ENCODE results near the gene LGALS9. TPM values are rescaled to one million over a fixed set of nuclear protein-coding genes. Genes with fewer than 3 reads are reported as not detected.
"Not testable (repeated sequence)": the region's sequence is repeated elsewhere in the genome, so short reads cannot be mapped to it uniquely, and the experiment has no call there.

Gene LGALS9
- total RNA-seq, 1 experiment from 2014 or later, result 3.0 TPM

GRCh38 chr17:27638415-27638914 lies 7.5 kb downstream of the LGALS9 start:
- H3K27me3 Mint-ChIP-seq (ENCODE audit: insufficient read depth, unreplicated experiment); BruUV-seq (replicated peaks); H3K36me3 Mint-ChIP-seq (ENCODE audit: insufficient read depth, unreplicated experiment); H3K27ac Mint-ChIP-seq (ENCODE audit: unreplicated experiment); H3K27me3 ChIP-seq (replicated peaks; ENCODE audit: control insufficient read depth, insufficient read depth, low read length); POLR2A ChIA-PET; H3K4me3 Mint-ChIP-seq (ENCODE audit: unreplicated experiment); H3K9me3 ChIP-seq; H3K4me3 ChIP-seq (ENCODE audit: low read depth, low read length); H3K36me3 ChIP-seq (ENCODE audit: control insufficient read depth, insufficient read depth, low read length); intact Hi-C loops (cut with micrococcal nuclease; ENCODE audit: unreplicated experiment); H3K9me3 Mint-ChIP-seq (ENCODE audit: unreplicated experiment); DNase-seq: not testable (repeated sequence)
- CTCF ChIA-PET, result interaction anchor here (0.6 kb wide), 1 partner anchor 32 kb away, joined by 4 read pairs; no protein-coding TSS in a partner anchor
- peaks cover 11% of the 10 kb centered on the region for H3K4me1 ChIP-seq
- peaks cover 18% of the 10 kb centered on the region for H3K4me1 Mint-ChIP-seq (ENCODE audit: low read depth, unreplicated experiment)

GRCh38 chr17:27640790-27641189 lies 9.8 kb downstream of the LGALS9 start:
- H3K4me3 Mint-ChIP-seq (ENCODE audit: unreplicated experiment), result no peak overlapping the region
- POLR2A ChIA-PET, result no interaction called here
- H3K36me3 ChIP-seq (ENCODE audit: control insufficient read depth, insufficient read depth, low read length), result no peaks in the 10 kb centered on the region
- DNase-seq, result no peak
- BruUV-seq (replicated peaks), result no TSS peak
- peaks cover 11% of the 10 kb centered on the region for H3K4me1 ChIP-seq
- no peaks in the 10 kb centered on the region for H3K27me3 Mint-ChIP-seq (ENCODE audit: insufficient read depth, unreplicated experiment)
- H3K9me3 Mint-ChIP-seq (ENCODE audit: unreplicated experiment), result no peaks in the 10 kb centered on the region
- CTCF ChIA-PET, result interaction anchor here (0.6 to 1.8 kb wide), 6 partner anchors 10 to 152 kb away, joined by 3 to 4 read pairs (median 4); no protein-coding TSS in a partner anchor
- no peak for TF ChIP-seq CTCF (IDR thresholded peaks at IDR 0.05; ENCODE audit: insufficient read depth in 1 of 2, low read depth in 1 of 2, low read length in 1 of 2, severe bottlenecking in 1 of 2, unreplicated experiment in 1 of 2)
- intact Hi-C loops (cut with micrococcal nuclease; ENCODE audit: unreplicated experiment), result loop anchor here (2.0 to 5.0 kb wide), 2 partner anchors 38 to 148 kb away; no protein-coding TSS in a partner anchor
- H3K4me3 ChIP-seq (ENCODE audit: low read depth, low read length), result no peak overlapping the region
- H3K9me3 ChIP-seq, result no peaks in the 10 kb centered on the region
- peaks cover 18% of the 10 kb centered on the region for H3K4me1 Mint-ChIP-seq (ENCODE audit: low read depth, unreplicated experiment)
- peaks cover 4% of the 10 kb centered on the region for H3K36me3 Mint-ChIP-seq (ENCODE audit: insufficient read depth, unreplicated experiment)
- H3K27me3 ChIP-seq (replicated peaks; ENCODE audit: control insufficient read depth, insufficient read depth, low read length), result no peaks in the 10 kb centered on the region
- peak overlapping the region; percentile 21 for H3K27ac Mint-ChIP-seq (ENCODE audit: unreplicated experiment)

GRCh38 chr17:27644586-27644985 lies 13.6 kb downstream of the LGALS9 start:
- intact Hi-C loops (cut with micrococcal nuclease; ENCODE audit: unreplicated experiment), result loop anchor here (5.0 kb wide), 1 partner anchor 152 kb away; no protein-coding TSS in a partner anchor
- CTCF ChIA-PET, result no interaction called here
- no peak for TF ChIP-seq CTCF (IDR thresholded peaks at IDR 0.05; ENCODE audit: insufficient read depth in 1 of 2, low read depth in 1 of 2, low read length in 1 of 2, severe bottlenecking in 1 of 2, unreplicated experiment in 1 of 2)
- H3K9me3 ChIP-seq, result no peaks in the 10 kb centered on the region
- no peak overlapping the region for H3K4me3 Mint-ChIP-seq (ENCODE audit: unreplicated experiment)
- H3K27me3 ChIP-seq (replicated peaks; ENCODE audit: control insufficient read depth, insufficient read depth, low read length), result no peaks in the 10 kb centered on the region
- H3K27ac Mint-ChIP-seq (ENCODE audit: unreplicated experiment), result no peak overlapping the region
- no peaks in the 10 kb centered on the region for H3K36me3 ChIP-seq (ENCODE audit: control insufficient read depth, insufficient read depth, low read length)
- no peak for DNase-seq
- H3K4me1 Mint-ChIP-seq (ENCODE audit: low read depth, unreplicated experiment), result peaks cover 18% of the 10 kb centered on the region
- H3K9me3 Mint-ChIP-seq (ENCODE audit: unreplicated experiment), result no peaks in the 10 kb centered on the region
- BruUV-seq (replicated peaks), result no TSS peak
- peaks cover 11% of the 10 kb centered on the region for H3K4me1 ChIP-seq
- POLR2A ChIA-PET, result no interaction called here
- no peak overlapping the region for H3K4me3 ChIP-seq (ENCODE audit: low read depth, low read length)
- no peaks in the 10 kb centered on the region for H3K27me3 Mint-ChIP-seq (ENCODE audit: insufficient read depth, unreplicated experiment)
- H3K36me3 Mint-ChIP-seq (ENCODE audit: insufficient read depth, unreplicated experiment), result peaks cover 4% of the 10 kb centered on the region

- H3K4me1 Mint-ChIP-seq (ENCODE audit: low read depth, unreplicated experiment); intact Hi-C loops (cut with micrococcal nuclease; ENCODE audit: unreplicated experiment); DNase-seq; H3K36me3 Mint-ChIP-seq (ENCODE audit: insufficient read depth, unreplicated experiment); H3K4me3 Mint-ChIP-seq (ENCODE audit: unreplicated experiment); H3K9me3 ChIP-seq; H3K36me3 ChIP-seq (ENCODE audit: control insufficient read depth, insufficient read depth, low read length); POLR2A ChIA-PET; H3K4me1 ChIP-seq; H3K27me3 ChIP-seq (replicated peaks; ENCODE audit: control insufficient read depth, insufficient read depth, low read length); H3K9me3 Mint-ChIP-seq (ENCODE audit: unreplicated experiment); H3K27ac Mint-ChIP-seq (ENCODE audit: unreplicated experiment); H3K27me3 Mint-ChIP-seq (ENCODE audit: insufficient read depth, unreplicated experiment); H3K4me3 ChIP-seq (ENCODE audit: low read depth, low read length); BruUV-seq (replicated peaks): not testable (repeated sequence)
- CTCF ChIA-PET, result interaction anchor here (0.5 kb wide), 1 partner anchor 205 kb away, joined by 4 read pairs; no protein-coding TSS in a partner anchor
Observed at GRCh38 chr17:27645621-27646020, 14.6 kb downstream of the LGALS9 start.

Data from Caco-2 (cell line).